Mesendoderm (in vitro differentiated cells): Measurements from ENCODE around the gene POLR1A.

Source experiments
- DNase-seq: peaks from one replicate; pipeline ENCODE4 v3.0.0; 2013
- H2AK5ac ChIP-seq: 2 replicates; pipeline ENCODE4 v1.6.1; 2013; ENCODE audit warnings: low read length, inconsistent platforms
- H2BK120ac ChIP-seq: 2 replicates; pipeline ENCODE4 v1.6.1; 2013; ENCODE audit warnings: low read depth, mild to moderate bottlenecking, low read length, moderate library complexity, mixed read lengths
- H2BK15ac ChIP-seq: replicated peaks from 2 replicates; pipeline ENCODE4 v1.6.1; 2013; ENCODE audit warnings: low read depth, mild to moderate bottlenecking, moderate library complexity
- H2BK5ac ChIP-seq: 2 replicates; pipeline ENCODE4 v1.6.1; 2013; ENCODE audit warnings: low read length, inconsistent platforms
- H3K18ac ChIP-seq: 2 replicates; pipeline ENCODE4 v1.6.1; 2013; ENCODE audit warnings: mild to moderate bottlenecking, low read length, mixed read lengths
- H3K23ac ChIP-seq: one replicate; pipeline ENCODE4 v1.6.1; 2013; ENCODE audit warnings: low read length
- H3K27ac ChIP-seq: 2 replicates; pipeline ENCODE4 v1.5.1; 2013; ENCODE audit warnings: low read depth, mild to moderate bottlenecking, inconsistent platforms, low read length, moderate library complexity
- H3K27me3 ChIP-seq: 2 replicates; pipeline ENCODE4 v1.6.1; 2013; ENCODE audit warnings: low read length, control low read depth, mild to moderate bottlenecking, inconsistent platforms; ENCODE audit not compliant: insufficient read depth, poor library complexity
- H3K36me3 ChIP-seq: 2 replicates; pipeline ENCODE4 v1.6.1; 2013; ENCODE audit warnings: low read length, inconsistent platforms; ENCODE audit not compliant: control insufficient read depth, insufficient read depth
- H3K4ac ChIP-seq: one replicate; pipeline ENCODE4 v1.6.1; 2013; ENCODE audit warnings: low read depth, mild to moderate bottlenecking, low read length, moderate library complexity
- H3K4me1 ChIP-seq: 2 replicates; pipeline ENCODE4 v1.6.1; 2013; ENCODE audit warnings: low read depth, low read length, inconsistent platforms; ENCODE audit not compliant: control insufficient read depth
- H3K4me2 ChIP-seq: 2 replicates; pipeline ENCODE4 v1.6.1; 2013; ENCODE audit warnings: low read length
- H3K4me3 ChIP-seq: 2 replicates; pipeline ENCODE4 v1.5.1; 2013; ENCODE audit warnings: mild to moderate bottlenecking, low read length
- H3K56ac ChIP-seq: one replicate; pipeline ENCODE4 v1.6.1; 2013; ENCODE audit warnings: low read length
- H3K79me1 ChIP-seq: 2 replicates; pipeline ENCODE4 v1.6.1; 2013; ENCODE audit warnings: low read length, inconsistent platforms
- H3K79me2 ChIP-seq: 2 replicates; pipeline ENCODE4 v1.6.1; 2013; ENCODE audit warnings: mild to moderate bottlenecking, low read length; ENCODE audit not compliant: control insufficient read depth, insufficient read depth
- H3K9ac ChIP-seq: 2 replicates; pipeline ENCODE4 v1.6.1; 2013; ENCODE audit warnings: low read length, inconsistent platforms
- H4K5ac ChIP-seq: one replicate; pipeline ENCODE4 v1.6.1; 2013; ENCODE audit warnings: low read length
- H4K8ac ChIP-seq: one replicate; pipeline ENCODE4 v1.6.1; 2013; ENCODE audit warnings: low read depth, mild to moderate bottlenecking, control low read depth, low read length, moderate library complexity
- WGBS: extraction: QIAGEN DNeasy Blood & Tissue Kit; methylation state at CpG from one replicate; pipeline ENCODE4 v1.1.7; 2013; ENCODE audit warnings: low lambda C conversion rate, missing lambda C conversion rate; ENCODE audit not compliant: insufficient coverage; ENCODE audit errors: extremely low coverage; 5-methylcytosine and 5-hydroxymethylcytosine counted together

The POLR1A gene

DNA sequence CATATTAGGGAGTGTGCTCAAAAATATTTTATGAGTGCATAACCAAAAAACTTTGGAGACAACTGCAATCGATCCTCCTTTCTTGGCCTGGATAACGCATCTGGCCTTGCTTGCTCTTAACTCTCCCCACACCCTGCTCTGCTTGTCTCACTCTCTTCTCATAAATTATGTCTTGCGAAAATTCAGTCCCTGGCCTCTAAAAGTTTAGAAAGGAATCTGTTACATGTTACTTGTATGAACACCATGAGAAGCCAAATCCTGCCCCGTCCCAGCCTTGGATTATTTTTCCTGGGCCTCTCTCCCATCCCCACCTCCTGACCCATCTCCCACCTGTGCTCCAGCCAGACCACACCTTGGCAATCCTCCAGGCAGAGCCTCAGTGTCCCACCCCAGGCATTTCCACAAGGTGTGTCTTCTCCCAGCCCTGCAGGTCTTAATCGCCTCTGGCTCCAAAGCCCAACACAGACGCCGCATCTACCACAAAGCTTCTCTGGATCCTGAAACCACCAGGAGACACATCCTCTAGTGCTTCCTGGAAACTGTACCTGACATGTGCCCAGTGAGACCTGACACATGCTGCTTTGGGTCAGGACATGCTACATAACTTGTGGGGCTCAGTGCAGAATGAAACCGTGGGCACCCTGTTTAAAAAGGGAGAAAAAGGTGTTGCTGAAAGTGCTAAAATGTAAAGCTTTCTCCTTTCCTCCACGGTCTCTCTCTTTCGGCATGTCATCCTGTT lies 117.3 kb downstream of the POLR1A start:
- no CpG with 5 or more reads among the region's 10 CpGs for WGBS
- Histone ChIP-seq H3K23ac (no peak overlapping the region), H3K4ac (no peak overlapping the region), H3K4me2 (no peak overlapping the region), H3K79me1 (no peaks in the 10 kb centered on the region), H2BK15ac (no peak overlapping the region), H4K8ac (no peak overlapping the region), H3K18ac (no peak overlapping the region), H3K27me3 (no peaks in the 10 kb centered on the region), H3K4me3 (no peak overlapping the region), H4K5ac (no peak overlapping the region), H3K4me1 (peaks cover 2% of the 10 kb centered on the region), H3K27ac (no peak overlapping the region), H3K9ac (no peak overlapping the region), H2BK5ac (no peak overlapping the region), H3K56ac (no peak overlapping the region), H3K36me3 (no peaks in the 10 kb centered on the region), H2BK120ac (no peak overlapping the region), H2AK5ac (no peak overlapping the region), H3K79me2 (no peaks in the 10 kb centered on the region)
- DNase-seq, result no peak

DNA sequence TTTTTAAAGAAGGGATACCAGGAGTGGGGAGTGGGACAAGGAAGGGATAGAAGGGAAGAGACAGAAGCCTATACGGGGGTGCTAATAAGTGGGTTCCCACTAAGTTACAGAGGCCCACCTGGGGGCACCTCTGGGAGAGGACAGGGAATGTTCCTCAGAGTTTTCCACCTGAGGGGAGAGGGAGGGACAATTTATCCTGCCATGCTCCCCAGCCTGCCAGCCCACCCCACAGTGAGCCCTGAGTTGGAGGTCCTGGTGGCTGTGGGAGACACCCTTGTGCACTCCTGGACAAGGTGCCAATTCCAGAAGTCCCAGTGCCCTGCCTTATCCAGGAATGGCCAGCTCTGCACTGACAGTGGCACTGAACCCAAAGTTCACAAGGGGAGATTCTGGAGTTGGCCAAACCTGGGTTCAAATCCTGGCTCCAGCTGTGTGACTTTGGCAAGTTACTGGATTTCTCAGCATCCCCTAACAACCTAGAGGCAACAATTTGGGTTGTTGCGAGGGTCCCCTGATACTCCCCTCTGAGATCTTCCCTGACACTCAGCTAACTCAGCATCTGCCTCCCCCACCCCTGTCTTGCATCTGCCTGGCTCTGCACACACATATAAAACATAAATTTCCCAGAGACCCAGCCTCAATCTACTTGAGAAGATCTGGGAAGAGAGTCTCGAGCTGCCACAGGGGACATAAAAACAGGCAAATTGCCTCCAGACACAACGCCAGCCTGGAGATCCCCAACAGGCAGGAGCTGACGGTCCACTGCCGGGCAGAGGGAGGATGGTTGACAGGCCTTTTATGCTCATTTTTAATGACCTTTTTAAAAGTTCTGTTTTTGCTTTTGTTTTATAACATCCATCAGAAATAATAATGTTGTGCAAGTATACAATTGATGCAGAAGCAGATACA lies 118.2 kb downstream of the POLR1A start:
- DNase-seq, result no peak
- H3K4me3 ChIP-seq, result no peak overlapping the region

GRCh38 chr2:85986121-85986520 lies 119.6 kb downstream of the POLR1A start:
- H3K4me3 ChIP-seq, result no peak overlapping the region
- whole genome bisulfite sequencing, result no CpG with 5 or more reads among the region's 9 CpGs
- no peak overlapping the region for H2BK15ac ChIP-seq
- H2BK120ac ChIP-seq, result no peak overlapping the region
- H4K5ac ChIP-seq, result no peak overlapping the region
- no peak overlapping the region for H3K23ac ChIP-seq
- no peak overlapping the region for H3K4ac ChIP-seq
- no peaks in the 10 kb centered on the region for H3K36me3 ChIP-seq
- H3K4me1 ChIP-seq, result peaks cover 2% of the 10 kb centered on the region
- H3K79me2 ChIP-seq, result no peaks in the 10 kb centered on the region
- H3K27ac ChIP-seq, result no peak overlapping the region
- DNase-seq, result no peak
- H2AK5ac ChIP-seq, result no peak overlapping the region
- no peak overlapping the region for H2BK5ac ChIP-seq
- H3K79me1 ChIP-seq, result no peaks in the 10 kb centered on the region
- H3K4me2 ChIP-seq, result no peak overlapping the region
- H3K56ac ChIP-seq, result no peak overlapping the region
- no peak overlapping the region for H4K8ac ChIP-seq
- H3K27me3 ChIP-seq, result no peaks in the 10 kb centered on the region
- H3K18ac ChIP-seq, result no peak overlapping the region
- no peak overlapping the region for H3K9ac ChIP-seq

More for the DNA sequence above, 118.2 kb downstream of the POLR1A start:
- Histone ChIP-seq H3K36me3 (no peaks in the 10 kb centered on the region), H3K79me2 (no peaks in the 10 kb centered on the region), H4K5ac (no peak overlapping the region), H3K27ac (no peak overlapping the region), H3K4me1 (peaks cover 2% of the 10 kb centered on the region), H3K79me1 (no peaks in the 10 kb centered on the region), H3K56ac (no peak overlapping the region), H2AK5ac (no peak overlapping the region), H3K4me2 (no peak overlapping the region), H2BK15ac (no peak overlapping the region), H2BK5ac (no peak overlapping the region), H2BK120ac (no peak overlapping the region), H3K27me3 (no peaks in the 10 kb centered on the region), H4K8ac (no peak overlapping the region), H3K18ac (no peak overlapping the region), H3K4ac (no peak overlapping the region), H3K9ac (no peak overlapping the region), H3K23ac (no peak overlapping the region)
- no CpG with 5 or more reads among the region's 6 CpGs for WGBS

- Histone ChIP-seq H3K9ac (no peak overlapping the region), H3K27ac (no peak overlapping the region), H4K8ac (no peak overlapping the region), H2BK15ac (no peak overlapping the region), H3K4me3 (no peak overlapping the region), H2AK5ac (no peak overlapping the region), H4K5ac (no peak overlapping the region), H3K4me1 (peaks cover 2% of the 10 kb centered on the region), H3K36me3 (no peaks in the 10 kb centered on the region), H2BK5ac (no peak overlapping the region), H3K27me3 (no peaks in the 10 kb centered on the region), H2BK120ac (no peak overlapping the region), H3K56ac (no peak overlapping the region), H3K79me2 (no peaks in the 10 kb centered on the region), H3K4ac (no peak overlapping the region), H3K79me1 (no peaks in the 10 kb centered on the region), H3K4me2 (no peak overlapping the region), H3K18ac (no peak overlapping the region), H3K23ac (no peak overlapping the region)
- DNase-seq, result no peak
- WGBS, result no CpG with 5 or more reads among the region's 2 CpGs
Measured at GRCh38 chr2:85984788-85985187, 120.9 kb downstream of the POLR1A start.

- H3K4ac ChIP-seq, result no peak overlapping the region
- H2BK5ac ChIP-seq, result no peak overlapping the region
- no CpG with 5 or more reads among the region's 6 CpGs for WGBS
Measured at GRCh38 chr2:85983766-85984165, 121.9 kb downstream of the POLR1A start.

More at GRCh38 chr2:85983766-85984165, 121.9 kb downstream of the POLR1A start:
- Histone ChIP-seq H4K8ac (no peak overlapping the region), H3K23ac (no peak overlapping the region), H2BK120ac (no peak overlapping the region), H3K4me1 (no peaks in the 10 kb centered on the region), H4K5ac (no peak overlapping the region), H3K79me1 (no peaks in the 10 kb centered on the region), H3K56ac (no peak overlapping the region), H3K4me2 (no peak overlapping the region), H3K27me3 (no peaks in the 10 kb centered on the region), H3K4me3 (no peak overlapping the region), H3K27ac (no peak overlapping the region), H2BK15ac (no peak overlapping the region), H3K36me3 (no peaks in the 10 kb centered on the region), H3K79me2 (no peaks in the 10 kb centered on the region), H3K18ac (no peak overlapping the region), H2AK5ac (no peak overlapping the region), H3K9ac (no peak overlapping the region)
- no peak for DNase-seq
